Peyer's patch (tissue), 4 donors: ENCODE results near the gene PPP1R3C.

ENCODE experiments used
- CTCF ChIP-seq, 6 experiments: fragments of 450-650 bp in 4 of 6; fragments of 200-600 bp in 2 of 6; sonication (generic) in 1 of 6; IDR thresholded peaks; one replicate each; pipeline ENCODE4 v1.5.1; 2017 to 2019; ENCODE audit warnings: antibody characterized with exemption in 6 of 6, mild to moderate bottlenecking in 3 of 6, moderate library complexity in 1 of 6
- POLR2A ChIP-seq, 2 donors: fragments of 450-650 bp; IDR thresholded peaks; one replicate each; pipeline ENCODE4 v1.5.1; 2017; ENCODE audit warnings: antibody characterized with exemption in 2 of 2, mild to moderate bottlenecking in 2 of 2, moderate library complexity in 2 of 2

- TF ChIP-seq CTCF (IDR thresholded peaks at IDR 0.05) (no peak), POLR2A (IDR thresholded peaks at IDR 0.05) (no peak)
These were observed 16.7 kb downstream of the PPP1R3C start for GRCh38 chr10:91616137-91616536.
